Endothelial cell of umbilical vein (primary cell): Measurements from ENCODE around the gene BNC2. TPM values are rescaled to one million over a fixed set of nuclear protein-coding genes. Genes with fewer than 3 reads are reported as not detected.

ENCODE experiments used
- BruUV-seq: library from RNA; stranded (reverse); fragments of 400-500 nt; replicated peaks from 2 replicates; lab custom pipeline; 2021; lab: Mats Ljungman, UMichigan
- CTCF ChIA-PET: fragments of 300-600, 350-600 bp; sonication (Branson Sonifier 250); formaldehyde crosslinking; loops from one replicate; lab custom pipeline; 2021; ENCODE audit warnings: antibody characterized with exemption, inconsistent platforms; lab: Charles Lee
- POLR2A ChIA-PET: fragments of 300-600, 350-600 bp; sonication (Branson Sonifier 250); formaldehyde crosslinking; loops from one replicate; lab custom pipeline; 2021; ENCODE audit warnings: antibody characterized with exemption, inconsistent platforms; lab: Charles Lee
- DNase-seq: peaks from one replicate; pipeline ENCODE4 v3.0.0-alpha.2; 2011; ENCODE audit warnings: low read depth, low spot score
- FAIRE-seq: peaks from 2 replicates; lab custom pipeline; 2011; peaks lifted over from hg19 to GRCh38; lab: Jason Lieb, UNC
- H2AFZ ChIP-seq: 2 replicates; pipeline ENCODE4 v1.6.0; 2012; ENCODE audit warnings: low read depth, low read length, control low read depth, inconsistent platforms
- H3K27ac ChIP-seq: 2 replicates; pipeline ENCODE4 v1.5.1; 2011; ENCODE audit warnings: low read depth, mild to moderate bottlenecking, control low read depth, low read length, moderate library complexity; ENCODE audit not compliant: insufficient read depth
- H3K27me3 ChIP-seq, 2 experiments: 2 replicates each; pipeline versions ENCODE4 v1.6.0 to v1.6.1; 2011; ENCODE audit warnings: low read length in 2 of 2, mixed read lengths in 1 of 2; ENCODE audit not compliant: control insufficient read depth in 2 of 2, insufficient read depth in 2 of 2
- H3K36me3 ChIP-seq, 2 experiments: 2 replicates in 1 of 2; 3 replicates in 1 of 2; pipeline ENCODE4 v1.5.1; 2011; ENCODE audit warnings: low read length in 2 of 2, mild to moderate bottlenecking in 1 of 2, moderate library complexity in 1 of 2; ENCODE audit not compliant: control insufficient read depth in 2 of 2, insufficient read depth in 2 of 2; ENCODE audit errors: extremely low read depth in 1 of 2
- H3K4me1 ChIP-seq: 3 replicates; pipeline ENCODE4 v1.5.1; 2011; ENCODE audit warnings: mild to moderate bottlenecking, low read length; ENCODE audit not compliant: control insufficient read depth, insufficient read depth; ENCODE audit errors: extremely low read depth
- H3K4me2 ChIP-seq: 2 replicates; pipeline ENCODE4 v1.6.1; 2011; ENCODE audit warnings: low read length, control low read depth, mixed read lengths; ENCODE audit not compliant: insufficient read depth
- H3K4me3 ChIP-seq, 3 experiments: fragments of 200-600 bp in 1 of 3; sonication (generic), shearing (Covaris generic) in 1 of 3; replicated peaks in 1 of 3; 2 replicates each; pipeline ENCODE4 v1.5.1; 2011 to 2016; ENCODE audit warnings: control low read depth in 3 of 3, low read length in 3 of 3, mild to moderate bottlenecking in 2 of 3, inconsistent platforms in 1 of 3, low read depth in 1 of 3, moderate library complexity in 1 of 3; ENCODE audit not compliant: insufficient read depth in 1 of 3
- H3K79me2 ChIP-seq: 2 replicates; pipeline ENCODE4 v1.6.0; 2012; ENCODE audit warnings: low read length, inconsistent platforms; ENCODE audit not compliant: control insufficient read depth, insufficient read depth
- H3K9ac ChIP-seq: replicated peaks from 2 replicates; pipeline ENCODE3; 2011; ENCODE audit warnings: low read length, control low read depth; ENCODE audit not compliant: insufficient read depth; ENCODE audit errors: extremely low read depth
- H3K9me1 ChIP-seq: replicated peaks from 3 replicates; pipeline ENCODE4 v1.6.0; 2011; ENCODE audit warnings: mild to moderate bottlenecking, low read length; ENCODE audit not compliant: control insufficient read depth, insufficient read depth; ENCODE audit errors: extremely low read depth
- H3K9me3 ChIP-seq: replicated peaks from 2 replicates; pipeline ENCODE4 v1.5.1; 2012; ENCODE audit warnings: low read length, inconsistent platforms; ENCODE audit not compliant: control insufficient read depth, insufficient read depth
- H4K20me1 ChIP-seq: replicated peaks from 2 replicates; pipeline ENCODE3; 2011; ENCODE audit warnings: mild to moderate bottlenecking, low read length; ENCODE audit not compliant: control insufficient read depth, insufficient read depth; ENCODE audit errors: extremely low read depth
- EZH2 ChIP-seq: IDR thresholded peaks from 2 replicates; pipeline ENCODE4 v1.6.1; 2012; ENCODE audit warnings: borderline replicate concordance, low read depth, mild to moderate bottlenecking, moderate library complexity, low read length, inconsistent platforms; ENCODE audit not compliant: severe bottlenecking
- FOS ChIP-seq: IDR thresholded peaks from 2 replicates; pipeline ENCODE4 v1.6.1; 2011; ENCODE audit warnings: mild to moderate bottlenecking, low read length, moderate library complexity, borderline replicate concordance; ENCODE audit not compliant: insufficient read depth
- GATA2 ChIP-seq: IDR thresholded peaks from 2 replicates; pipeline ENCODE4 v1.7.0; 2011; ENCODE audit warnings: low read depth, mild to moderate bottlenecking, moderate library complexity, mixed read lengths, low read length; ENCODE audit not compliant: insufficient read length, insufficient read depth
- JUN ChIP-seq: IDR thresholded peaks from 2 replicates; pipeline ENCODE4 v1.6.1; 2011; ENCODE audit warnings: borderline replicate concordance, low read depth; ENCODE audit not compliant: insufficient read length, insufficient read depth
- MAX ChIP-seq: IDR thresholded peaks from 2 replicates; pipeline ENCODE4 v1.6.1; 2011; ENCODE audit not compliant: insufficient read depth, insufficient read length
- MYC ChIP-seq: IDR thresholded peaks from one replicate; pipeline ENCODE4 v1.6.1; 2011; ENCODE audit warnings: mild to moderate bottlenecking, low read depth, low read length
- POLR2A ChIP-seq: IDR thresholded peaks from 2 replicates; pipeline ENCODE4 v1.6.1; 2012; ENCODE audit warnings: low read depth, mild to moderate bottlenecking, control low read depth, low read length
- POLR2AphosphoS5 ChIP-seq: IDR thresholded peaks from 2 replicates; pipeline ENCODE4 v1.6.1; 2012; ENCODE audit warnings: low read depth, mild to moderate bottlenecking, control low read depth, low read length, moderate library complexity; ENCODE audit not compliant: insufficient read depth
- dilution Hi-C: fragments of 300-500 bp; cut with MboI; formaldehyde crosslinking; loops from one replicate; pipeline ENCODE4 v1.15.0; 2019; ENCODE audit warnings: low sequenced_read_pairs; ENCODE audit not compliant: extremely low pct_ligation_motif_present
- intact Hi-C: fragments of 100-400 bp; cut with micrococcal nuclease; formaldehyde crosslinking; loops from one replicate; pipeline ENCODE4 v1.10.0; 2022
- polyA plus RNA-seq, 4 experiments: library from polyadenylated mRNA; depleted of rRNA in 3 of 4; stranded (reverse) in 3 of 4; unstranded in 1 of 4; fragments of >200 nt; gene quantifications; 2 replicates each; pipeline versions ENCODE4 v1.2.1 to v1.2.3, GENCODE V29; 2011 to 2012; ENCODE audit warnings: missing spikeins in 1 of 4
- total RNA-seq: library from RNA; stranded (reverse); gene quantifications from 2 replicates; pipeline ENCODE4 v1.2.3, GENCODE V29; 2021
- TF ChIP-seq, protein P1 (sequence below), 2 donors: IDR thresholded peaks; 1 replicate in 1 of 2; 2 replicates in 1 of 2; pipeline ENCODE4 v1.5.1; 2011; ENCODE audit warnings: low read length in 2 of 2, mild to moderate bottlenecking in 2 of 2, moderate library complexity in 2 of 2, control low read depth in 1 of 2, inconsistent platforms in 1 of 2, low read depth in 1 of 2; ENCODE audit not compliant: insufficient read depth in 1 of 2; ENCODE audit errors: extremely low read depth in 1 of 2

BNC2 gene
- total and polyA plus RNA-seq, 2 donors (not counting 3 experiments of a cell fraction or from before 2014, with no cell fraction given) = 12.1 to 34.3 TPM

GRCh38 chr9:16679327-16679821 is 191.1 kb downstream of the BNC2 start:
- peaks cover 17% of the 10 kb centered on the region for H3K79me2 ChIP-seq
- H3K4me3 ChIP-seq = no peak overlapping the region
- no peaks in the 10 kb centered on the region for H3K9me1 ChIP-seq
- H3K4me2 ChIP-seq = no peak overlapping the region
- no peaks in the 10 kb centered on the region for H3K27me3 ChIP-seq
- H3K9me3 ChIP-seq = no peaks in the 10 kb centered on the region
- H2AFZ ChIP-seq = no peak overlapping the region
- ChIA-PET CTCF (interaction anchor here (1.5 kb wide), 1 partner anchor 47 kb away, joined by 3 read pairs; no protein-coding TSS in a partner anchor), POLR2A (no interaction called here)
- DNase-seq = no peak
- intact Hi-C loops = no loop called here
- no TSS peak for BruUV-seq
- peaks cover 0 to 3% of the 10 kb centered on the region in 2 experiments for H3K36me3 ChIP-seq
- H4K20me1 ChIP-seq = no peaks in the 10 kb centered on the region
- H3K27ac ChIP-seq = no peak overlapping the region
- FAIRE-seq = no peak
- dilution Hi-C loops = no loop called here
- peaks cover 4% of the 10 kb centered on the region for H3K4me1 ChIP-seq
- no peak overlapping the region for H3K9ac ChIP-seq
- TF ChIP-seq POLR2A (no peak), GATA2 (no peak), EZH2 (no peak), JUN (no peak), POLR2AphosphoS5 (no peak), MYC (no peak), FOS (no peak), MAX (no peak)
- TF ChIP-seq, protein P1, sequence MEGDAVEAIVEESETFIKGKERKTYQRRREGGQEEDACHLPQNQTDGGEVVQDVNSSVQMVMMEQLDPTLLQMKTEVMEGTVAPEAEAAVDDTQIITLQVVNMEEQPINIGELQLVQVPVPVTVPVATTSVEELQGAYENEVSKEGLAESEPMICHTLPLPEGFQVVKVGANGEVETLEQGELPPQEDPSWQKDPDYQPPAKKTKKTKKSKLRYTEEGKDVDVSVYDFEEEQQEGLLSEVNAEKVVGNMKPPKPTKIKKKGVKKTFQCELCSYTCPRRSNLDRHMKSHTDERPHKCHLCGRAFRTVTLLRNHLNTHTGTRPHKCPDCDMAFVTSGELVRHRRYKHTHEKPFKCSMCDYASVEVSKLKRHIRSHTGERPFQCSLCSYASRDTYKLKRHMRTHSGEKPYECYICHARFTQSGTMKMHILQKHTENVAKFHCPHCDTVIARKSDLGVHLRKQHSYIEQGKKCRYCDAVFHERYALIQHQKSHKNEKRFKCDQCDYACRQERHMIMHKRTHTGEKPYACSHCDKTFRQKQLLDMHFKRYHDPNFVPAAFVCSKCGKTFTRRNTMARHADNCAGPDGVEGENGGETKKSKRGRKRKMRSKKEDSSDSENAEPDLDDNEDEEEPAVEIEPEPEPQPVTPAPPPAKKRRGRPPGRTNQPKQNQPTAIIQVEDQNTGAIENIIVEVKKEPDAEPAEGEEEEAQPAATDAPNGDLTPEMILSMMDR (IDR thresholded peaks at IDR 0.05; ENCODE audit: extremely low read depth in 1 of 2, insufficient read depth in 1 of 2, low read depth in 1 of 2, low read length in 2 of 2) = no peak
